Stimulated activated CD4-positive, alpha-beta T cell treated with anti-CD3 and anti-CD28 coated beads, Interleukin-2, amount 100 ng/mL, for 48 hours (primary cell): ENCODE data around the gene ZNF831.

Experiments used
- DNase-seq, 2 donors: peaks; one replicate each; pipeline ENCODE4 v3.0.0-alpha.2; 2020

Gene ZNF831

DNA sequence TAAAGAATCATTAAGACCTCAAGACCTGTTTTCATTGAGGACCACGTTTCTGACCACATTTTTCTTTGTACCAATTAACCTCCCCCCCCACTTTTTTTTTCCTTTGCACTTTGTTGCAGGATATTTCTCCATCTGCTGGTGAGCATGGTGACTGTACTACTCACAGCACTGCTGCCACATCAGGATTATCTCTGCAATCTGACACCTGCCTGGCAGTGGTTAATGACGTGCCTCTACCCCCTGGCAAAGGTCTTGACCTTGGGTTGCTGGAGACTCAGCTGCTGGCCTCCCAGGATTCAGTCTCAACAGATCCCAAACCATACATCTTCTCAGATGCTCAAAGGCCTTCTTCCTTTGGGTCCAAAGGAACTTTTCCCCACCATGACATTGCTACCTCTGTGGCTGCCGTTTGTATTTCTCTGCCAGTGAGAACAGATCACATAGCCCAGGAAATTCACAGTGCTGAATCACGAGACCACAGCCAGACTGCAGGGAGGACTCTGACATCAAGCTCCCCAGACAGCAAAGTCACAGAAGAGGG lies 90.2 kb downstream of the ZNF831 start:
- DNase-seq = no peak

DNA sequence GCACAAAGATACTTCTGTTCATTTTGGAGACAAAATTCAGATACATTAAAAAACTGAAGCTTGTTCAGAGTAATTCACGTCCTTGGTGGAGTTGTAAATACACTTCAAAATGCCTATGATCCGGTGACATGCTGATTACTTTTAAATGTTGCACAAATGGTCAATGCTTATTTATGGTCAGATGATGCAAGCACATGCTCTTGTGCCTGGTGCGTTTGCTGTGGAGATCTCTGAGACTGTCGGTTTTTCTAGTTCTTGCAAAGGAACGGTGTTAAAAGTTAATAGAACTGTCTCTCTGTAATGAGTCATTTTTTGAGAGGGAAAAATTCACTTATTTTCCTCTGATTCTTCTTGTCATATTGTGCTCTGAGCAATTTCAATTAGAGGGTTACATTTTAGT lies 91.6 kb downstream of the ZNF831 start:
- no peak for DNase-seq

DNA sequence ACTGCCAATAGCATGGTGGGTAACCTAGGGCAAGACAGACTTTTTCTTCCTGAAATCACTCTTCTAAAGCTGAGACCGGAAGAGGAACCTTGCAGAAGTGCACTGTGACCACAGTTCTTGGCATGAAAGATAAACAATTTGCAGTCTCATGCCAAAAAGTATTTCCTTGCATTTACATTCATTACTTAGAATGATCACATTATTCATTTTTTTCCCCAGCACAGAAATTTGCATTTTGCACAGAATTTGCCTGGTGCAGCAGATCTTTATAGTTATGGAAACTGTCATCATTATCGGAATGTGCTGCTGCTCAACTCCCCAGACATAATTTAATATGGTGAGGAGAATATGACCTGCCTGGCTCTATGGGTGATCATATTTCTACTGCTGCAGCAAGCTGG lies 94.6 kb downstream of the ZNF831 start:
- no peak for DNase-seq

DNA sequence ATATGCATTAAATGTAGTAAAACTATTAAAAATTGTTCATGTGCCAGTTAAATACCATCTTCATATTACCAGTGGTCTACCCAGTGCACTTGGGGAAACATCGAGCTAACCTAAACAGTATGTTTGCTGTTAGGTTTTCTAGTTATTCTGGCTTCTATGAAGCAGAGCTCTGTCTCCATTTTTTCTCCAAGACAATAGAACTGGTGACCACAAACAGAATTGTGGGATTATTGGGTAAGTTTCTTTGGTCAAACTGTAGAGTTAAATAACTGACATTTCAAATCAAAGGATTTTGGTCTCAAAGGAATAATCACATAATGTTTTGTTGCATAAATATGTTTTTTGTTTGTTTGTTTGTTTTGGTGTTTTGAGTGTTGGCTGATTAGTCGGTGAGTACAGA lies 96.3 kb downstream of the ZNF831 start:
- DNase-seq = no peak

DNA sequence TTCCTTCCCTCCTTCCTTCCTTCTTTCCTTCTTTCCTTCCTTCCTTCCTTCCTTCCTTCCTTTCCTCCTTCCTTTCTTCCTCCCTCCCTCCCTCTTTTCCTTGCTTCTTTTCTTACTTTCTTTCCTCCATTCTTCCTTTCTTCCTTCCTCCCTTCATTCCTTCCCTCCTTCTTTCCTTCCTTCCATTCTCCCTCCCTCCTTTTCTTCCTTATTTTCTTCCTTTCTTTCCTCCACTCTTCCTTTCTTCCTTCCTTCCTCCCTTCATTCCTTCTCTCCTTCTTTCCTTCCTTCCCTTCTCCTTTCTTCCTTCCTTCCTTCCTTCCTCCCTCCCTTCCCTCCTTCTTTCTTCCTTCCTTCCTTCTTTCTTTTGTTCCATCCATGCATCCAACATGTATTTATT lies 101.7 kb downstream of the ZNF831 start:
- DNase-seq = no peak

DNA sequence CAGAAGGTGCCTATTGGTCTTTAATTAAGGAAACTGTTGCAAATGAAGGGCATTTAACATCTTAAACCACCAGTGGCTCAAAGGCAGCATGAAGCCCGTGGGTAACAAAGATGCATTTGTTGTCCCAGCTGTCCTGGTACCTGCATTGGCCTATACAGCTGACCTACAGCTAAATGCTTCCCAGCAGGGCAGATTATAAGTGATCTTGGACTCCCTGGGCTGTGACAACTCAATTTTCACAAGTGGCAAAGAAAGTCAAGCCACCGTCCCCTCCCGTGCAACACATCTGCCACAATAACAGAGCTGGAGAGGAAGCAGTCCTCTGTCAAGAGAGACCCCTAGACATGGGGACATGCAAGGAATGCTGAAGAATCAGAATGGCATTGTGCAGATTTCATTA lies 105.2 kb downstream of the ZNF831 start:
- no peak for DNase-seq

DNA sequence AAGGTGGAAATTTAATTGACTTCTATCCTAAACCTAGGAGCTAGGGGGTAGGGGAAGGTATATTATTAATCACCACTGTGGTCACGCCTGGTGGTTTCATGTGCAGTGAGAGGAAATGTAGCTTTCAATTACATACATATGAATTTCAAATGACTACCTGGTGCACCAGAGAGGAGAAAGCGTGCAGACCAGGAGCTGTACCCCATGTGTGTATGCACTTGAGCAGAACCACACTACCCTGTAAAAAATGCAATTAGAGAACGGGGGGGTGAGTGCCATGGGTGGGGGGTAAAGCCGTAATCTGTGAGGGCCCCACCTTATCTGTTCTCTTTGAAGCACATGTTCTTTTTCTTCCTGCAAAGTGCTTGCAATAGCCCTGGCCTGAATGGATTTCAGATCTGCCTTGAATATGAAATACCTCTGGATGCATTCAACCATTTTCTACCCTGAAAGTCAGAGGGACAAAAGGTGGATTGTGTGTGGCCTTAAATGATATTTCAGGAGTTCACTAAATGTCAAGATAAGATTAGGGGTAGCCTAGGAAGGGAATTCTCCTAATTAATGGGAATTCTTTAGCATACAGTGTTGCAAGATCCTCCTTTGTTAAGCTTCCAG lies 105.9 kb downstream of the ZNF831 start:
- no peak for DNase-seq

DNA sequence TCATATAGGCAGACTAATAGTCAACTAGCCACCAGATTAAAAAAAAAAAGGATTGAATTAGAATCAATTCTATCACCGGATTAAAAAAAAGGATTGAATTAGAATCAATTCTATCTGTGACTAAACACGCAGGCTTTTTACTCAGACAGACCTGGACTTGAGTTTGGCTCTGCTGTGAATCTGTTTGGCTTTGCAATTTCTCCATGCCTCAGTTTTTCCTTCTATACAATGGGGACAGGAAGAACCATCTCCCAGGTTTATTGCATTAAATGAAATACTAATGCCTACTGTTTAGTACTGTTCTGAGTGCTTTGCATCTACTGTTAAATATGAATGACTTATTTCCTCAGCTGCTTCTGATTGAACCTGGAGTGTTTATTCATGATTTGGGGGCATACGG lies 106.8 kb downstream of the ZNF831 start:
- DNase-seq = no peak

DNA sequence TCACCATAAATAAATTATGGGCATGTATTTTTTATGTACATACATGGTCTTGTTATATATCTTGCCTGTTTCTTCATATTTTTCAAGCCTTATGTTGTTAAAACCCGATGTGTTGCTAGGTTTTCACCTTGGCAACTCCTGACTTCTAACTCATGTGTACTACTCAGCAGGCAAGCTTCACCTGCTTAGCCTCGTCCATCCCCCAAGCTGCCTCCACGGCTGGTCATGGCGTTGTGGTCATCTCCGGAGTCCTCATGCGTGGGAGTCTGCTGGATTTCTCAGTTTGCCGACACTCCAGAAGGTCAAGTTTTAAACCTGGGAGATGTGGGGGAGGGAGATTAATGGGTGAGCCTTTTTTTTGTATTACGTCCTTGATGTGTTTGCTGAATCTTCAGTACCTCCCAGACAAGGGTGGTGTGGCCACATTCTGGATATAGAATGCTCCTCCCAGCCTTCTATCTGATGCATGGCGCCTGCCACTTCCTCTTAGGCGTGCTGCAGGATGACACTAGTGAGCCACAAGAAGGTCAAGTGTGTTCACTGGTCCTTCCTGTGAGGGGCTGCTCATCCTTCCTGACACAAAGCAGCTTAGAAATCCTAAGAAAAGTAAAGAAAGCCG lies 110.2 kb downstream of the ZNF831 start:
- no peak for DNase-seq

DNA sequence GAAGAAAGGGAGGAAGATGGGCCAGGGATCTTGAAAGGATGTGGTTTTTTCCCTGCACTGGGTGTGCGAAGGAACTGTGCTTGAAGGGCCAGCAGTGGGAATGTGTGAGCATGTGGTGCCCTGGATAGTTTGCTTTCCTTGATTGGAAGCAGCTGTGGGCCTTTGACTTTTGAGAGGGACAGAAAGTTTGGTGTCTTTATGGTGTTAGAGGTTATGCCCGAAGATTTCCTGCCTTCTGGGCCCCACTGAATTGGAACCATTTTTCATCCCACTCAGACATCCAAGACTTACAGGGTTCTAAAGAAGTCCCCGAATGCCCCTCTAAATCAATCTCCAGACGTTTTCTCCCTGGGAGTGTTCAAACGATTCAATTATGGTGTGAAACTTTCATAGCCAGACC lies 113.3 kb downstream of the ZNF831 start:
- no peak for DNase-seq

DNA sequence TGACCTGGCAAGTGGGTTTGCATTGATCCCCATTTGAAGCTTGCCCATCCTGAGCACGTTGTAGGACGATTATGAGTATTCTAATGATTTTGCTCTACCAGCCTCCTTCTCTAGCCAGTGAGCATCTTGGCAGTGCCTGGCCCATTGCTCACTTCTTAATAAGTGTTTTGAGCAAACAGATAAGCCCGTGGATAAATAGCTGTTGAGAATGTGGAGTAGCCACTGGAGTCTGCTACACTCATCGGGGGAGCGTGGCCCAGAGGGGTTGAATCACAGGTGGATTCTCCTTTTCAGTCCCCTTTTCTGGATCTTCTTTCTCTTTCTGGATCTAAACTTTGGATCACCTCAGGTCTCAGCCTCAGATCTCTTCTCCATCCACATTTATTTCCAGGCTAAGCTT lies 120.8 kb downstream of the ZNF831 start:
- DNase-seq = no peak

DNA sequence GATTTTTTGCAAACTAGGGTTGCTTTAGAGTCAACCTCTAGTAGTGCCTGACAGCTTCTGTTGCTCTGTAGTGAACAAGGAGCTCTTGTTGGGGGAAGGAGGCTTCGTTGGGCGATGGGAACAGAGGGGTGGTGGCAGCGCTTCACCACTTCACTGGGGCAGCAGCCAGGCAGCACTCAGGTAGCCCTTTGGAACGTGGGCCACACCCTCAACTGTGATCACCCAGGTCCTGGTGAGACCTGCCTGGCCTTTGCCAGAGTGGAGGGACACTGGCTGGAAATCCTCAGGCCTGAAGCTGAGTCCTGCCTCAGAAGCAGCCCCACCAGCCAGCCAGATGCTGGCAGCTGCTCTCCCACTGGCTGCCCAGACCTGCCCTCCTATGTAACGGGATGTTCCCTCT lies 126.4 kb downstream of the ZNF831 start:
- no peak for DNase-seq

DNA sequence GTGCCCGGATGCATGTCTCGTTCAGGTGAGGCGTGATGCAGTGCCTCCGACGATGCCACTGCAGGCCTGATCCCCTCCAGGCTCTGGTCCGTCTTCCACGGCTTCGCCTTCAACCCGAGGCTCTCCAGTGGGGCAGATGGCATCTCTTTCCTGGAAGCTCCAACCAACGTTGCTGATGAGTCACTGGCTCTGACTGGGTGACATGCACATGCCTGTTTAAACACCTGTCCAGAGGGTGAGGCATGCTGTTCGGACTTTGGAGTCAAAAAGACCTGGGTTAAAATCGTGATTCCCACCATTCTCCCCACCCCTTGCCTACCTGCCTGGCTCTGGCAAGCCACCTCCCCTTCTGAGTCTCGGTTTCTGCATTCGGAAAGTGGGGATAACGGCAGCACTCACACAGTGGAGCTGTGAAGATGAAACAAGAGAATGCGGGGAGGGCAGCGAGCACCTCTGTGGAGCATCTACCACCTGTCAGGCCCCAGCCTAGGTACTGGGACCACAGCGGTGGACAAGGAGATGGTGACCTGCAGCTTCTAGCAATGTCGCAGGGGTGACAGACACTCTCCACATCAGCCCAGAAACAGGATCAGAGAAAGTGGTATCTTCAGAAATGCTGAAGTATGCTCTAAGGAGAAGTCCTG lies 128.2 kb downstream of the ZNF831 start:
- no peak for DNase-seq

DNA sequence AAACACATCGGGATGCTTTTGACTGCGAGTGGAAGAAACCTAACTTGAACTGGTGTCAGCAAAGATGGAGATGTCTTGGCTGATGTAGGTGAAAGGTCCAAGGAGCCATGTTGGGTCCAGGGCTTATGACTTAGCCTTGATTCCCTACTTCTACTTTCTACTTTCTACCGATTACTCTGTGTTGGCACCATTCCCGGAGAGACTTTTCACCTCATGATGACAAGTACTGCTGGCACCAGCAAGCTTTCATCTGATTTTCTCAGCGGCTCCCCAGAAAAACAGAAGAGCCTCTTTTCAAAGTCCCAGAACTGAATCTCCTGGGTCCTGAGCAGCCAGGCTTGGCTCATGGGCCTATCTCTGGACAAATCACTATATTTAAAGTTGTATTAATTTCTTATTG lies 131.9 kb downstream of the ZNF831 start:
- no peak for DNase-seq

DNA sequence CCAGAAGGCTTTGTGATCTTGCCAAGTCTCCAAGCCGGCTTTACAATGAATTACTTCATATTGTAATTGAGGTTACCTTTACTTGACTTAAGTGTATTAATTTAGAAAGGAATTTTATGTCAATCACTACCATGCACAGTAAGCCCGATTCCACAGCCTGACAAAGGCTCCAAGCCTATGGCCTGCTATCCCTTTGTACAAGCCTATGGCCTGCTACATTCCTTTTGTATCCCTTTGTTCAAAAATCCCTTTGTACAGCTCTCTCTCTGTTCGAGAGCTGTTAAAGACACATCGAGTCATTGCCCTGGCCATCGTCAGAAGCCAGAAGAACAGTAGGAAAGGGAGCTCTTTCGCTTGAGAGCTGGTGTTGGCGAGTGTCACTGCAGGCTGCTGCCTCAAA lies 134.1 kb downstream of the ZNF831 start:
- no peak for DNase-seq

DNA sequence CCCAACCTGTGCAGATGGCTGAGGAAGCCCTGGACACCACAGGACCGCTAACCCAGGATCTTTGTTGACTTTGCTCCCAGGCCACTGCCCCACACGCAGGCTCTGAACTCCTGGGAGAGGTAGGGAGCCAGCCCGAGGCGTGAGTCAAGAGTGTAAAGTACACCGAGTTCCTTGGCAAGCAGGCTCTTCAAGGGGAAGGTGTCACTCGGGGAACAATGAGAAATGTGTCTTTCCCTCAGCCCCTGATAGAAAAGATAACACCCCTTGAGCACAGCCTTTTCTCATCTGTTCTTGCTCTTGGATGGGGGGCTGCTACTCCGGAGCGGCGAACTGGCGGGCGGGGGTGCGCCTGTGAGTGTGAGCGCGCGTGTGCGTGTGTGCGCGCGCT lies 136.3 kb downstream of the ZNF831 start:
- DNase-seq = no peak

DNA sequence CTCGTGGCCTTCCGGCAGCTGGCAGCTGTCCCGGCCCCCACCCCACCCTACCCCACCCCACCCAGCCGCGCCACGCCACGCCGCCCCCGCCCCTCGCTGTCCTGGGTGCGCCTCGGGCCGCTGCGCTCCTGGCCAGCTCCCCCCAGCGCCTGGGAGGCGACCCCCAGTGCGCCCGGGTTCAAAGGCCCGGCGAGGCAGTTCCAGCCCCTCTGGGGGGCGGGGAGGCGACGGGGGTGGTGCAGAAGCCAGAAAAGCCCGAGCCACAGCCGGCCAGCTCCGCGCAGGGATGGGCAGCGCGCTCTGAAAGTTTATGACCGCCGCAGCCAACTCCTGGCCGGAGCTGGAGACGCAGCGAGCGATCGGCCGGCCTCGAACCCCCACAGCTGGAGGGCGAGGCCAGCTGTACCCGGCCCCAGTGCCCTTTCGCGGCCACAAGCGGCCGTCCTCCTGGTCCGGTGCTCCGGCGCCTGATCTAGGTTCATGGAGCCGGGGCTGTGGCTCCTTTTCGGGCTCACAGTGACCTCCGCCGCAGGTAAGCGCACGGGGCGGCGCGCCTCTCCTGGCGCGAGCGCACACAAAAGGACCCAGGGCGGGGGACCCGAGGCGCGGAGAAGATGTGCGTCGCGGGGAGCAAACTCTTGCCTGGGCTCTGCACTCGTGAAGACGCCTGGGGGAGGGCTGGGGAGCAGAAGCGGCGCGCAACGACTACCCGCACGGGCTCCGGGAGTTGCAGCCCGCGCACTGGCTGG lies 136.9 kb downstream of the ZNF831 start, which contains the start of gene EDN3:
Gene EDN3, plus strand, starts transcription at position 279 of the 749 bp plus-strand sequence. Its CDS starts 202 bp downstream, at position 481.
- DNase-seq = no peak

DNA sequence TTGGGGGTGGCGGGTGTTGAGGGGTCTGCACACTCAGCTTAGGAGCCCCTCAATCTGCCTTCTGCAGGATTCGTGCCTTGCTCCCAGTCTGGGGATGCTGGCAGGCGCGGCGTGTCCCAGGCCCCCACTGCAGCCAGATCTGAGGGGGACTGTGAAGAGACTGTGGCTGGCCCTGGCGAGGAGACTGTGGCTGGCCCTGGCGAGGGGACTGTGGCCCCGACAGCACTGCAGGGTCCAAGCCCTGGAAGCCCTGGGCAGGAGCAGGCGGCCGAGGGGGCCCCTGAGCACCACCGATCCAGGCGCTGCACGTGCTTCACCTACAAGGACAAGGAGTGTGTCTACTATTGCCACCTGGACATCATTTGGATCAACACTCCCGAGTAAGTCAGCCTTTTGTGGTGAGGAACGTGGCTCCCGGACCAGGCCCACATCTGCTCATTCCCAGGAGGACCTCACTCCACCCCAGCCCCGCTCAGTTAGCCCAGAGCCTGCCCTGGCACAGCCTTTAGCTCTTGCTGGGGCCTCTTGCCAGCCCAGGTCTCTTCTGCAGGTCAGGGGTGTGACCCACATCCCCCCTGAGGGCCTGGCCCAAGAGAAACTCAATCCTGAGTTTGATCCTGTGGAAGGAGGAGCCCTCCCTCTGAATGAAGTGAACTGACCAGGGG lies 137.9 kb downstream of the ZNF831 start:
- DNase-seq = no peak

DNA sequence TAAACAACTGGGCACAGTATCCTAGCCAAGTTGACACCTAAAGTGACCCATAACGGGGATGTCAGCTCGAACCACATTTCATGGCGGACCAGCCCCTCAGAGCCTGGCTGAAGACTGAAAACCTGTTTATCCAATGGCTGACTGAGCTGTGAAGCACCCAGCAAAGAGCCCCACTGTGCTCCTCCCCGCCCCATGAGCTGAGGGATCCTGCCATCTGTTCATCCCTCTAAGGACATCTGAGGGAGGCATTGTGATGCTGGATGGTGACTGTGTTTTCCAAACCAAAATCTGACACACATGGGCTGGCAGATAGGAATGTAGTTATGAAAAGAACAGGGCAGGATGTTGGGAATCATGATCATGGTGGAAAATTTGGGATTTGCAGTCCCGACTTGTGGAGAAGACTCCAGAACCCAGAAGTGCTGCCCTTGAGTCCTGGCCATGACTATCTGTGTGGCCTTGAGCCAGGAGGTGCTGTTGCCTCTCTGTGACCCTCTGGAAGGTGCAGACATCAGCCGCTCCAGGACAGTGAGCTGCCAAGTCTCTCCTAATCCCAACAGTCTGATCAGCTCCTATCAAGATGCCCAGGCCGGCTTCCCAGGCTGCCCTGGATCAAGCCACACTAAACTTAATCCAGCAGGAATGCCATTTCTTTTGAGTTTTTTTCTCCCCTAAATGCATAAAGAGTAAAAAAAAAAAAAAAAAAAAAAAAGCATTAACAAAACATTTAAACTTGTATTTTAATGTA lies 142.5 kb downstream of the ZNF831 start:
- DNase-seq = no peak

DNA sequence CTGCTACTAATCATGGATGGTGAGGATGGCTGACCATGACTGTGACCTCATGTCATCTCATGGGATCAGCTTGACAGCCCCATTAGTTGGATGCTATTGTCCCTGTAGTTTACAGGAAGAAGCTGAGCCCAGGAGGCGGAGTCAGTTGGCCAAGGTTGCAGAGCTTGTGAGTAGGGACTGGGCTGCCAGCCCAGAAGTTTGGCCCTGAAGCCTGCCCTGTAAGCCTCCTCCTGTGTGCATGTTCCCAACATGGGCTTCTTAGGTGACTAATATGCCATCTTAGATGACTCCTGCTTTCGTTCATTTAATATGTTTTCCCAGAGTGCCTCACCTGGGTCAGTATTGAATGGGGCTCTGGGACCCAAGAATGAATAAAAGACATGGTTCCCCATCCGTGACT lies 143.6 kb downstream of the ZNF831 start:
- no peak for DNase-seq
